HL-60 (cell line): ENCODE measurements around the gene FBXO34.

ENCODE experiments used
- DNase-seq, 2 experiments: peaks; one replicate each; pipeline ENCODE4 v3.0.0-alpha.2; 2010 to 2020; ENCODE audit warnings: low read depth in 1 of 2, low spot score in 1 of 2
- H3K27ac ChIP-seq: fragments of 250-450 bp; sonication (Bioruptor Pico); replicated peaks from 2 replicates; pipeline ENCODE4 v1.5.1; 2020; ENCODE audit warnings: mild to moderate bottlenecking, moderate library complexity
- H3K27me3 ChIP-seq: fragments of 250-450 bp; sonication (Bioruptor Pico); 2 replicates; pipeline ENCODE4 v1.5.1; 2021; ENCODE audit warnings: mild to moderate bottlenecking, moderate library complexity; ENCODE audit not compliant: insufficient read depth, poor library complexity, severe bottlenecking
- H3K4me3 ChIP-seq: replicated peaks from 2 replicates; pipeline ENCODE4 v1.5.1; 2011; ENCODE audit warnings: mild to moderate bottlenecking, control low read depth, low read length; ENCODE audit not compliant: insufficient read depth
- CTCF ChIP-seq: IDR thresholded peaks from one replicate; pipeline ENCODE4 v1.5.1; 2011; ENCODE audit warnings: low read length, control low read depth, inconsistent platforms; ENCODE audit not compliant: insufficient read depth
- GABPA ChIP-seq: IDR thresholded peaks from 2 replicates; pipeline ENCODE4 v1.6.1; 2012; ENCODE audit warnings: low read depth
- POLR2AphosphoS5 ChIP-seq: IDR thresholded peaks from 2 replicates; pipeline ENCODE4 v1.6.1; 2012; ENCODE audit warnings: low read depth
- REST ChIP-seq: IDR thresholded peaks from 2 replicates; pipeline ENCODE4 v1.6.1; 2012; ENCODE audit warnings: low read depth; ENCODE audit not compliant: insufficient replicate concordance
- SPI1 ChIP-seq: IDR thresholded peaks from 2 replicates; pipeline ENCODE4 v1.6.1; 2012; ENCODE audit warnings: low read depth, mild to moderate bottlenecking, borderline replicate concordance

The FBXO34 gene

GRCh38 chr14:55253276-55253675 is 17.9 kb upstream of the FBXO34 start:
- no peak for DNase-seq
- Histone ChIP-seq H3K4me3 (no peak overlapping the region), H3K27me3 (no peaks in the 10 kb centered on the region), H3K27ac (no peak overlapping the region)
- TF ChIP-seq REST (no peak), GABPA (no peak), POLR2AphosphoS5 (no peak)

GRCh38 chr14:55254581-55254980 is 16.6 kb upstream of the FBXO34 start:
- no peak for DNase-seq
- no peak overlapping the region for H3K27ac ChIP-seq
- H3K4me3 ChIP-seq = no peak overlapping the region
- no peaks in the 10 kb centered on the region for H3K27me3 ChIP-seq
- TF ChIP-seq REST (no peak), SPI1 (no peak), GABPA (no peak), CTCF (no peak), POLR2AphosphoS5 (no peak)

GRCh38 chr14:55255979-55256378 is 15.2 kb upstream of the FBXO34 start:
- TF ChIP-seq SPI1 (no peak), CTCF (no peak), GABPA (no peak), REST (no peak), POLR2AphosphoS5 (no peak)
- no peak for DNase-seq
- no peak overlapping the region for H3K27ac ChIP-seq
- no peak overlapping the region for H3K4me3 ChIP-seq
- H3K27me3 ChIP-seq = no peaks in the 10 kb centered on the region

- H3K4me3 ChIP-seq = no peak overlapping the region
- no peak for TF ChIP-seq CTCF
- TF ChIP-seq SPI1 = no peak
- H3K27me3 ChIP-seq = no peaks in the 10 kb centered on the region
- DNase-seq = no peak
- H3K27ac ChIP-seq = no peak overlapping the region
Measured at GRCh38 chr14:55256586-55256985, 14.6 kb upstream of the FBXO34 start.
